ENCODE results near the gene AATF. TPM values are rescaled to one million over a fixed set of nuclear protein-coding genes. Genes with fewer than 3 reads are reported as not detected.

The AATF gene
- polyA plus RNA-seq, 1 donor from 2014 or later, result 12.7 TPM

Small RNA genes lying within 50 kb of the gene (small RNA-seq; reads per million reads assigned to genes)
- gene AC243773.2 (0 reads per million in 3 experiments), gene MIR2909 (0 reads per million in 3 experiments)

Other genes starting within 250 kb of the AATF start
- 1.4 and 2.5 TPM in 2 replicates for gene LHX1, start 11.5 kb upstream of the AATF start, polyA plus RNA-seq